DMS53 treated with DMSO at 0.1 percent for 48 hours (cell line): ENCODE data around the gene CDC123.
A peak's percentile ranks its signal among the peaks of the same experiment; 100 is the strongest.
"Not testable (repeated sequence)": the region's sequence is repeated elsewhere in the genome, so short reads cannot be mapped to it uniquely, and the experiment has no call there.

Experiments used
- DNase-seq: peaks from one replicate; lab custom pipeline; 2025; ENCODE audit not compliant: unreplicated experiment; lab: John Stamatoyannopoulos, UW

Gene CDC123

DNA sequence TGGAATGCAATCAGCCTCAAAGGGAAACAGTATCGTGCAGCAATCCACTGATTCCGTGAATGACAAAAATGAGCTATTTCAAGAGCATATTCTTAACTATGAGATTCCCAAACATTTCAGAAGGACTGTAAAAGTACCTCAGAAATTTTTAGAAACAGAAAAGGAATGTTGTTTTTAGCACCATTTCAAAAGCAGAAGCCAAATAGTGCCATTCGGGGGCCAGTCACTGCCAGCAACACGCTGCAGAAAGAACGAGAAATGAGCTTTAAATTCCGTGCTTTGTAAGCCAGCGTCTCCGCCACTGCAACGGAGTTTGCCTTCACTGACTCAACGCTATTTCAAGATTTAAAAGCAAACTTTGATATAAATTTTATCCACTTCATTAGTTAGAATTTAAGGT, 6.6 kb upstream of the CDC123 start:
- no peak for DNase-seq

DNA sequence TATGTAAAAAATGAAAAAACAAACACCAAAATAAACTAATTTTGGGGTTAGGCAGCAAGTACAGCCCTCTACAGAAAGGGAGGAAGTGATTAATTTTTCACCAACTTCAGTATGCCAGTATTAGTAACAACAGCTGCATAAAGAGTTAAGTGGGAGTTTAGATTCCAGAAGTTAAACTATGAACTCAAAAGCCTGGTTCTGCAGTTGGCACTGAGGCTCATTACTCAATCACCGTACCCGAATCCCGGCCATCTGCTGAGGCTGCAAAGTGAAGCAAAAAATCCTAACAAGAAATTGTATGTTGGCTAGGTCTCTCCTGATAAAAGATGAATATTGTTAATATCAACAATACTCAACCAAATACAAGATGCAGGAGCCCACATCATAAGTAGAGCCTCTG, 4.3 kb upstream of the CDC123 start:
- DNase-seq, result no peak

DNA sequence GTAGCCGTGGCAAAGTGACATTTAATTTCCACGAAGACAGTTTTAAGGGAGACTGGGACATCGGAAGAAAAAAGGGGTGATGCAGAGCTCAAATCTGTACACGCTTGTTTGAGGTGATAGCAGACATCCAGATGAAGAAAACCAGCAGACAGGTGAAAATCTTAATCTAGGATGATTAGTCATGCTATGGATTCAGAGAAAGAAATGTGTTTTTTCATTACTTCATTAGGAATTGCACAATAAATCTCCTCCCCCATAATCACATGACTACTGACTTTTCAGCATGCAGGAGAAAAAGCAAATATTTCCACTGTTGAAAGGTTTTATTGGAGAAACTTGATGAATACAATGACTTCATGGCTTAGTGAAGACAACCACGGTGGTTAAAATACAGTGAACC, 2.8 kb upstream of the CDC123 start:
- DNase-seq, result no peak

DNA sequence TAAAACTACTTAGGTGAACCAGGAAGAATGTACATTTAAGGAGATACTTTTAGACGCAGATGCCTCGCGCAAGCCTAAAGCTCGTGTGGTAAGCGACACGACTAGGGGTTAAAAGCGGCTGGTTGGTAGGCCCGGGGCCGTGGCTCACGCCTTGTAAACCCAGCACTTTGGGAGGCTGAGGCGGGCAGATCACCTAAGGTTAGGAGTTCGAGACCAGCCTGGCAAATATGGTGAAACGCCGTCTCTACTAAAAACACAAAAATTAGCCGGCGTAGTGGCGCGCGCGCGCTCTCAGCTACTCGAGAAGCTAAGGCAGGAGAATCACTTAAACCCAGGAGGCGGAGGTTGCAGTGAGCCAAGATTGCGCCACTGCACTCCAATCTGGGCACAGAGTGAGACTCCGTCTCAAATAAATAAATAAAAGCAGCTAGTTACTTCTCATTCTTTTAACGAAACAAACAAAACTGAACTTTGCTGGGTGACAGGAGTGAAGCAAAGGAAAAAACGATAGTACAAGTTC, 1.2 kb upstream of the CDC123 start:
- DNase-seq, result no peak

DNA sequence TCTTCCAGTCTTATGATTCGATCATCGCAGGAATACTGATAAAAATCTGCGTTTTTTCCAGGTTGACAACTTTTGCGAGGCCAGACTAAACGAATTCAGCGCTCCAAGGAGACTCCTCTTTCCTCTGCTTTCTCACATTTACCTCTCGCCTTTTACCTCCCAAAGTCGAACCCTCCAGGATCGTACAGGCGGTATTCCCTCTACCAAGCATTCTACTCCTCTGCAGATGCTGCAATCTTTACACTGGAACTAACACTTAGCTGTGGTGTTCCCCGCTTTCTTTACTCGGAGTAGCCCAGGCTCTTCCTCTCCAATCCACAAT, 746 bp upstream of the CDC123 start:
- DNase-seq, result no peak

DNA sequence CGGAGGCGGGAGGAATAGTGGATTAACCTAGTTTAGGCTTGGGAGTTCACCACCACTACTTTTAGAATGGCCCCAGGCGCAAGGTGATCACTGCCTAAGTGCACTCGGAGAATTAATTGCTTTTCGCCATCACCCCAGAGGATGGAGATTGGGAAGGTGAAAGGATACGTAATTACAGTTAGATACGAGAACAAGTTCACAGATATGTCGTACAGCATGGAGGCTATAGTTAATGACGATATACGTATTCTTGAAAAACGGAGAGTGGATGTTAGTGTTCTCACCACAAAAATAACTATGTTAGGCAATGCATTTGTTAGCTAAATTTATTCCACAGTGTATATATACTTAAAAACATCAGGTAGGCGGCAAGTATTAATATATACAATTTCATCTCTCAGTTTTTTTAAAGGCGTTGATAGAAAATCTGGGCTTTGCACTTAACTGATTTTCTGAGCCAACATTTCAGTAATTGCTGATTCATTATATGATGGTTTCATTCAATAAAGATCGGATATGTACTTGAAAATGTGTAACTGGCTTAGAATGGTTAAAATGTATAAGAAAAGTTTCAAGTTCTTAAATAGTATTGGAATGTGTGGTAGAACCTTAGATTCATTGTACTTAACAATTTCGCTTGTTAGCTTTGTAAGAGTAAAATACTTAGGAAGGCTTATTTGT, 683 bp downstream of the CDC123 start:
- DNase-seq, result no peak

DNA sequence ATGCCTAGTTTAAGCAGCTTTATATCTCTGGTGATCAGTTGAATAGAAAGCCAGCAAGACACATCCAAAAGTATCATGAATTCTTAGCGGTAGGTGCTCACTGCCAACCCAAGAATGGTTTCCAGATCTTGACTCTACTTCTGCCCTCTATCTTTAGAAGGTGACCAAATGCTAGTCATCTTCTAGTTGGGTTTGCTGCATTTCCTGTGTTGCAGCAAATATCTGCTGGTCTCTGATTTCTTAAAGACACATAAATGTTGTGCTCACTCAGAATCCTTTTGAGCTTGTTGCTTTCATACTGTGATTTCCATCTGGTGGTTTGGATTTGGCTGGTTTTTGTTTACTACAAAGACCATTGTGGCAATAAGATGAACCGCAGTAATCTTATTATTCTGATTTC, 2.2 kb downstream of the CDC123 start:
- no peak for DNase-seq

DNA sequence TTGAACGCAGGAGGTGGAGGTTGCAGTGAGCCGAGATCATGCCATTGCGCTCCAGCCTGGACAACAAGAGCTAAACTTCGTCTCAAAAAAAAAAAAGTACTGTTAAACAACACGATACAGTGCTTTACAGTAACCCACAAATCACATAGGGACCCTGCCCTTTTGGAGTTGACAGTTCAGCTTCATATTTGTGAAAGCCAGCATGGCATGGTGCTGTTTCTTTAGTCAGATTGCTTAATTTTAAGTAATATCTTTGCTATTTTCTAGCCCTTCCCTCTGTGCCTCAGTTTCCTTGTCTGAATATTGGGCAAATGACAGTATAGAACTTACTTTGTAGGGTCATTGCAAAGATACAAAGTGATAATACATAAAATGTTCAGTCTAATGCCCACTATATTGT, 4.9 kb downstream of the CDC123 start:
- no peak for DNase-seq

DNA sequence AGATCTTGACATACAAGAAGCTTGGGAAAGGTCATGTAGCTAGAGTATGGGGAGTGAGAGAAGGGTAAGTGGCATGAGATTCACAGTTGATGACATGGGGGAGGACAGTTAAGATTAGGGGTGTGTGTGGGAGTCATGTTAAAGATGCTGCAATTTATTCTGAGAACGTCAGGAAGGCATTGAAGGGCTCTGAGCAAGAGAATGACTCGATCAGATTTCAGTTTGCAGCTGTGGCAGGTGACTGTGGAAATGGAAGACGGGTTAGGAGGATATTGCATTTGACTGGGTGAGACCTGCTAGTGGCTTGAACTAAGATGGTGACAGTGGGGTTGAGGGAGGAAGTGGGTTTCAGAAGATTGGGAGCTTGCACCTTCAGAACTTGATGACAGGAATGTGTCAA, 5.6 kb downstream of the CDC123 start:
- DNase-seq, result no peak

DNA sequence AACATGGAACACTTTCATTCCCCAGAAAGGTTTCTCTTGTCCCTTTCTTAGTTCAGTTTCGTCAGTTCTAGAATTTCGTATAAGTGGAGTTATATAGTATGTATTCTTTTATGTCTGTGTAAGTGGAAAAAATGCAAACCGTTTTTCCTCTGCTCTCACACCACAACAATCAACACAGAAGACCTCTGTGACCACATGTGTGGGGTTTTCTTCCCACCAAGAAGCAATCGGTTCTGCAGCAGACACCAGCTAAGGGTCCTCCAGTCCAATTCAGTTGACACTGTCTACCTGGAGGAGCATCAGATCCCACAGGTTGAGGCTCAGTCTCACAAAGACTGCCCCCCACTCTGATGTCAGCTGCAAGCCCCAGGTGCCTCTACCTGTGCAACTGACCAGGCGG, 6.2 kb downstream of the CDC123 start:
- DNase-seq, result no peak

DNA sequence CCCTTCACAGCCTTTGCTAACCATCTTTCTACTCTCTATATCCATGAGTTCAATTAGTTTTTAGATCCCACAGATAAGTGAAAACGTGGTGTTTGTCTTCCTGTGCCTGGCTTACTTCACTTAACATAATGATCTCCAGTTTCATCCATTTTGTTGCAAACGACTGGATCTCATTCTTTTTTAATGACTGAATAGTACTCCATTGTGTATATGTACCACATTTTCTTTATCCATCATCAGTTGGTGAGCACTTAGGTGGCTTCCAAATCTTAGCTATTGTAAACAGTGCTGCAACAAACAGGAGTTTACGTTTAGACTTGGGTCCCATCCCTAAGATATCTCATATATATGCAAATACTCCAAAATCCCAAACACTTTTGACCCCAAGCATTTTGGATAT, 9.1 kb downstream of the CDC123 start:
- DNase-seq, result no peak

DNA sequence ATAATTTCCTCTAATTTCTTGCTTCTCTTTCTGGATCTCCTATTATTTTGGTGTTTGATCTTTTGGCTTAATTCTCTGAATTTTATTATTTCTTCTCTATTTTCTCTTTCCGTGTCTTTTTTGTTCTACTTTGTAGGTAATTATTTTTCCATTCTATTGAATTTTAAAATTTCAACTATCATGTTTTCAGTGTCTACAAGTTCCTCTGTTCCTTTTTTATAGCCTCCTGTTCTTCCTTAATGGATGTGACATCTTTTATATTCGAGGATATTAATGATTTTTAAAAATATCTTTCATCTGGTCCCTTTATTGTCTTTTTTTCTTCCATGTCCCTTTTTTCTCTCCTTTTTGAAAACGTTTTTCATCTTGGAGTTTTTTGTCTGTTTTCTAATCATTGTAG, 11.1 kb downstream of the CDC123 start:
- DNase-seq, result no peak

DNA sequence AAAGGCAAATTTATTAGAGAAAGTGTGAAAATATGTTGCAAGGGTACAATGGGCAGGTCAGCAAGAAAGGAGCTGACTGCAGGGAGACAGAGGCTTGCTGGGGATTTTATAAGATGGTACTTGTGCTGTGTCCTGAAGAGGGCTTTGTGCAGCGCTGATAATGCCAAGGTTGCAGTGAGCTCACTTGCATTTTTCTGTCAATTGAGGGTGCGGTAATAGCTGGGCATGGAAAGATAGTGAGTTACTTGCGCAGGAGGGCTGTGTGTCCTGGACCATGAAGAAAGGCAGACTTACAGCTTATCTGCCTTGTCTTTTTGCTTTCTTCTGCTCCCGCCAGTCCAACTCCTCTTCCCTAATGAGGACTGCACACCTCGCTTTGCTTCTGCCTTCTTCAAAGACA, 12.5 kb downstream of the CDC123 start:
- no peak for DNase-seq

DNA sequence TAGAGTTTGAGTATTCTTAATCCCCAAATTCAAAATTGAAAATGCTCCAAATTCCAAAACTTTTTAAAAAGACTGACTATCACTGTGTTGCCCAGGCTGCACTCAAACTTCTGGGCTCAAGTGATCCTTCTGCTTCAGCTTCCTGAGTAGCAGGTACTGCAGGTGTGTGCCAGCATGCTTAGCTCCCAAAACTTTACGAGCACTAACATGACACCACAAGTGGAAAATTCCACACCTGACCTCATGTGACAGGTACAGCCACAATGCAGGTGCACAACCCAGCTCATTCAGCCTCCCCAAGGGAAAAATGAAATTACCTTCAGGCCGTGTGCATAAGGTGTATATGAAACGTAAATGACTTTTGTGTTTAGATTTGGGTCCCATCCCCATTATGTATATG, 16.5 kb downstream of the CDC123 start:
- DNase-seq, result no peak

DNA sequence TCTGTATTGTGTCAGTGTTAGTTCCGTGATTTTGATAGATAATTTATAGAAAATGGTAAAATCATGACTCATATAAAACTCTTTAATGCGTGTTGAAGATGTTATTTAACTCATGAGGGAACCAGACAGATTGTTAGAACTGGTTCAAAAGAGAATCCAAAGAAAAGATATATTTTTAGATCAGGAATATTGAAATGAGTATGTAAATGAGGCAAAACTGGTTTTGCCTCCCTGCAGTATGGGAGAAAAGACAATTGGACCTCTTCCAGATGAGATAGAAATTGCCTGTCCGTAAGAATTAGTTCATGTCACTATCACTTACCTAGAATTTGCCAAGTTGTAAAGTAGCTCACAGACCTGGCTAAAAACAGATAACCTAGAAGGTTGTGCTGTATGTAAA, 17.6 kb downstream of the CDC123 start:
- no peak for DNase-seq

DNA sequence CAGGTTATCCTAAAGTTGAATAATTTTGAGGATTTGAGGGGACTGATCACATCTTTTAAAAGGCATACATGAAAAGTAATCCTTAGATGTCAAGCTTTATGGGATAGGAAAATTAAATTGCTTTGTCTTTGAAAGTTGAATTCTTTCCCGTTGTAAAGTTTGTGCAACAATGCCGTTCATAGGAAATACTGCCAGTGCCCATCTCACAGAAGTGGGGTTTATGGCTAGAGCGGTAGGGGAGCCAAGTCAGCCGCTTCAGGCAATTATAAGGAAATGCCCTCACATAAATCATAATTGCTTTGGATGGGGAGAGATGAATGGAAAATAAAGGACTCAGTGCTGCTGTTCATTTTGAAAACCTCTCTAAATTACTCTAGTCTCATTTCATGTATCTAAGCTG, 18.1 kb downstream of the CDC123 start:
- DNase-seq, result no peak

DNA sequence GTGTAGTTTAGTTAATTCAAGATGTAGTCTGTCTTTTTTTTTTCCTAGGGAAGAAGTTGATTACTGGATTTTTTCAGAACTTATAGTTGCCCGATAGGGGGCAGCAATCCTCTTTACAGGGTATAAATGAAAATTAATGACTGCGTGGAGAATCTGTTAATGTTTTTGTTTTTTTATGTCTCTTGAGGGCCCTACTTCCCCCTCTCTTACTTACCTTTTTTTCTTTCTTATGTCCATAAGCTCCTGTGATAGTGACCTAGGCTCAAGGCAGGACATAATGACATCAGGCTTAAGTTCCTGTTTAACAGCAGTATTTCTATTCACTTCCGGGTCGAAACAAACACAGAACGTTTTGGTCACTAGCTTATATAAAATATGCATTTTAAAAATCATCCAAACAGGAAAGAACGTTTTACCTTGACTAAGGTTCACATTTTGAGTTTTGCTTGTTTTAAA, 18.8 kb downstream of the CDC123 start:
- peak; percentile 53 for DNase-seq

DNA sequence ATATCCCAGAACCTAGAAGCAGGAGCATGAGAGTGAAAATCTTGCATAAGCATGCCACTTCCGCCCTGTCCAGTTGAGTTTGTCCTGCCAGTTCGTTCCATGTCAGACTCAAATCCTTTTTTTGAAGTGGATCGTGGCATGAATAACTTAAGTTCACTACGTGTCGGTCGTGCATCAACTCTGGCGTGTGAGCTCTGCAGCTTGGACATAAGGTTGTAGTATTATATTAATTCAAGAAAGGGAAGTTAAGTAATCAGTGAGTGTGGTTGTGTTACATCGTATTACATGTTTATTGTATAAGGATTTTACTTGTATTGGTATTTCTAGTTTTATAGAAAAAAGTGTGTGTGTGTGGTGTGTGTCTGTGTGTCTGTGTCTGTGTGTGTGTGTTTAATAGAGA, 23.0 kb downstream of the CDC123 start:
- no peak for DNase-seq

DNA sequence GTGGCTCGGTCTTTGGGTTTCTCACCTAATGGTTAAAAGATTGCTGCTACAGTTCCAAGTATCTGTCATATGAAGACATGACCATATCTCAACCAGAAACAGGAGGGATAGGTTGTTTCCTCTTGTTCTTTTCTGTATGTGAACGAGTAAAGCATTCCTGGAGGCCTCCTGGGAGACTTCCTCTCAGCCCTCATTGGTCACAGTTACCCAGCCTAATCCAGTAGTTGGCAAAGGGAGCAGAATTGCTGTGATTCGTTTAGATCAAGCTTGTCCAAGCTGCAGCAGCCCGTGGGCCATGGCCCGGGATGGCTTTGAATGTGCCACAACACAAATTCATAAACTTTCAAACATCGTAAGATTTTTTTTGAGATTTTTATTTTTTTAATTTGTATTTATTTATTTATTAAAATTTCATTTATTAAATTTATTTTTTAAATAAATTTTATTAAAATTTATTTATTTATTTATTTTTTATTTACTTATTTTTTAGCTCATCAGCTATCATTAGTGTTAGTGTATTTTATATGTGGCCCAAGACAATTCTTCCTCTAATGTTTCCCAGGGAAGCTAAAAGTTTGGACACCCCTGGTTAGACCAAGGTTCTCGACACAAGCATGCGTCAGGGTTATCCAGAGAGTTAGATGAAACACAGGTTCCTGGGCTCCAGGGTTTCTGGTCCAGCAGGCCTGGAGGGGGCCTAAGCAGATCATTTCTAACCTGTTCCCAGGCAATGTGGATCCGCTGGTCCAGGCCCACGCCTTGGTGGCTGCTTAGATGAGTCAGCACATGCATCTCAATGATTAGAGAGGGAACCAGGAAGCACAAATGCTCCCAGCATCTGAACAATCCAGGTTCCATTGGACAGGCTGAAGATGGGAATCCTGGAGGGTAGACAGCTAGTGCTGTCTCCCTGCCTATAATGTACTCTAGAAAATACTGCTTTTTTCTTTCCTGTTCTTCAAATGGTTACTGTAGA, 25.6 kb downstream of the CDC123 start:
- no peak for DNase-seq

DNA sequence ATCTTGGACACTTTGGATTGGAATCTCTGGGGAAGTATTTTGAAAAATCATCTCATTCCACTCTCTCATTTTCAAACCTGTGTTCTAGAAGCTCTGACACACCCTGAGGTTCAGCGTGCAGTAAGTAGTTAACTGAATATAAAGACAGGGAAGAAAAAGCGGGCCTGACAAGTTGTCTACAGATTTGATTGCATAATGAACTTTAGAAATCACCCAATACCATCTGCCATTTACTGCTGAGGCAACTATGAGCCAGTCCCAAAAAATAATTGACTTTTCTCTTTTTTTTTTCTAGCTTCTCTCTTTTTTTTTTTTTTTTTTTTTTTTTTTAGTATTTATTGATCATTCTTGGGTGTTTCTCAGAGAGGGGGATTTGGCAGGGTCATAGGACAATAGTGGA, 29.5 kb downstream of the CDC123 start:
- DNase-seq, result no peak

DNA sequence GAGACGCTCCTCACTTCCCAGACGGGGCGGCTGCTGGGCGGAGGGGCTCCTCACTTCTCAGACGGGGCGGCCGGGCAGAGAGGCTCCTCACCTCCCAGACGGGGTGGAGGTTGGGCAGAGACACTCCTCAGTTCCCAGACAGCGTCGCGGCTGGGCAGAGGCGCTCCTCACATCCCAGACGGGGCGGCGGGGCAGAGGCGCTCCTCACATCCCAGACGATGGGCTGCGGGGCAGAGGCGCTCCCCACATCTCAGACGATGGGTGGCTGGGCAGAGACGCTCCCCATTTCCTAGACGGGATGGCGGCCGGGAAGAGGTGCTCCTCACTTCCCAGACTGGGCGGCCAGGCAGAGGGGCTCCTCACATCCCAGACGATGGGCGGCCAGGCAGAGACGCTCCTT, 30.4 kb downstream of the CDC123 start:
- DNase-seq, result not testable (repeated sequence)

DNA sequence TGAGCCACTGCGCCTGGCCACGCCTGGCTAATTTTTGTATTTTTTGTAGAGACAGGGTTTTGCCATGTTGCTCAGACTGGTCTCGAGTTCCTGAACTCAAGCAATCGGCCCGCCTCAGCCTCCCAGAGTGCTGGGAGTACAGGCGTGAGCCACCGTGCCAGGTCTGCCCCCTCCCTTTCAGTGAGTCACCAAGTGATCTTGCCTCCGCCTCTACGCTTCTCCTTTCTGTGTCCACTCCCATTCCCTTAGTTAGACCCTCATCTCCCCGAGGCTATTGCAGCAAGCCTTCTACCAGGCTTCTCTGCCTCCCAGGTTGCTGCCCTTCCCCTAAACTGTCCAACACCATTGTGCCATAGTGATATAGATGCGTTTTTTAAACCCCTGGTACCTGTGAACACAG, 32.9 kb downstream of the CDC123 start:
- no peak for DNase-seq
